ENCODE measurements around the gene FBXW7.
A peak's percentile ranks its signal among the peaks of the same experiment; 100 is the strongest.

Gene FBXW7

GRCh38 chr4:152328582-152328981 lies 207.3 kb downstream of the FBXW7 start:
- DNase-seq (ENCODE audit: low read depth) = no peak

GRCh38 chr4:152327606-152328453 lies 208.1 kb downstream of the FBXW7 start:
- DNase-seq (ENCODE audit: low read depth) = no peak

GRCh38 chr4:152325831-152326230 lies 210.1 kb downstream of the FBXW7 start:
- DNase-seq (ENCODE audit: low read depth) = no peak

GRCh38 chr4:152323221-152323620 lies 212.7 kb downstream of the FBXW7 start:
- DNase-seq (ENCODE audit: low read depth) = no peak

GRCh38 chr4:152322656-152323055 lies 213.2 kb downstream of the FBXW7 start:
- DNase-seq (ENCODE audit: low read depth) = no peak

- no peak for DNase-seq (ENCODE audit: low read depth)
These were observed 214.0 kb downstream of the FBXW7 start for GRCh38 chr4:152321923-152322322.

GRCh38 chr4:152321398-152321797 lies 214.5 kb downstream of the FBXW7 start:
- no peak for DNase-seq (ENCODE audit: low read depth)

- no peak for DNase-seq (ENCODE audit: low read depth)
These were observed 218.9 kb downstream of the FBXW7 start for GRCh38 chr4:152316969-152317368.

- DNase-seq (ENCODE audit: low read depth) = peak; percentile 15
These were observed 225.6 kb downstream of the FBXW7 start for GRCh38 chr4:152310257-152310656.

GRCh38 chr4:152309418-152309817 lies 226.5 kb downstream of the FBXW7 start:
- no peak for DNase-seq (ENCODE audit: low read depth)

- DNase-seq (ENCODE audit: low read depth) = no peak
These were observed 226.9 kb downstream of the FBXW7 start for GRCh38 chr4:152308951-152309350.

- no peak for DNase-seq (ENCODE audit: low read depth)
These were observed 228.2 kb downstream of the FBXW7 start for GRCh38 chr4:152307669-152308068.

- no peak for DNase-seq (ENCODE audit: low read depth)
These were observed 229.4 kb downstream of the FBXW7 start for GRCh38 chr4:152306541-152306940.

- DNase-seq (ENCODE audit: low read depth) = no peak
These were observed 231.7 kb downstream of the FBXW7 start for GRCh38 chr4:152304220-152304619.

- DNase-seq (ENCODE audit: low read depth) = no peak
These were observed 234.5 kb downstream of the FBXW7 start for GRCh38 chr4:152301381-152301780.

- DNase-seq (ENCODE audit: low read depth) = no peak
These were observed 236.3 kb downstream of the FBXW7 start for GRCh38 chr4:152299553-152299952.

- DNase-seq (ENCODE audit: low read depth) = no peak
These were observed 239.5 kb downstream of the FBXW7 start for GRCh38 chr4:152296386-152296785.

- DNase-seq (ENCODE audit: low read depth) = no peak
These were observed 241.1 kb downstream of the FBXW7 start for GRCh38 chr4:152294765-152295164.

GRCh38 chr4:152294331-152294730 lies 241.6 kb downstream of the FBXW7 start:
- DNase-seq (ENCODE audit: low read depth) = no peak

GRCh38 chr4:152293527-152293926 lies 242.4 kb downstream of the FBXW7 start:
- DNase-seq (ENCODE audit: low read depth) = no peak

GRCh38 chr4:152290366-152290921 lies 245.4 kb downstream of the FBXW7 start:
- DNase-seq (ENCODE audit: low read depth) = no peak

- DNase-seq (ENCODE audit: low read depth) = no peak
These were observed 246.0 kb downstream of the FBXW7 start for GRCh38 chr4:152289941-152290340.

- no peak for DNase-seq (ENCODE audit: low read depth)
These were observed 246.4 kb downstream of the FBXW7 start for GRCh38 chr4:152289541-152289940.

All from HS-27A (cell line).